SJSA1 (cell line): ENCODE data around the gene TBCK. TPM values are rescaled to one million over a fixed set of nuclear protein-coding genes. Genes with fewer than 3 reads are reported as not detected.

Experiments
- DNase-seq, 2 experiments: peaks; one replicate each; pipeline ENCODE4 v3.0.0-alpha.2; 2015 to 2020; ENCODE audit warnings: low spot score in 2 of 2, low read depth in 1 of 2
- H3K27ac ChIP-seq: fragments of 250-450 bp; sonication (Bioruptor Pico); 2 replicates; pipeline ENCODE4 v1.5.1; 2020; ENCODE audit warnings: mild to moderate bottlenecking, moderate library complexity
- H3K27me3 ChIP-seq: fragments of 250-450 bp; sonication (Bioruptor Pico); replicated peaks from 2 replicates; pipeline ENCODE4 v1.5.1; 2020; ENCODE audit warnings: mild to moderate bottlenecking, moderate library complexity
- H3K36me3 ChIP-seq: fragments of 250-450 bp; sonication (Bioruptor Pico); 2 replicates; pipeline ENCODE4 v1.5.1; 2020; ENCODE audit warnings: mild to moderate bottlenecking
- H3K4me1 ChIP-seq: fragments of 250-450 bp; sonication (Bioruptor Pico); replicated peaks from 2 replicates; pipeline ENCODE4 v1.6.1; 2021; ENCODE audit warnings: mild to moderate bottlenecking
- H3K4me3 ChIP-seq: fragments of 250-450 bp; sonication (Bioruptor Pico); 2 replicates; pipeline ENCODE4 v1.5.1; 2020; ENCODE audit warnings: mild to moderate bottlenecking
- H3K9me3 ChIP-seq: fragments of 250-450 bp; sonication (Bioruptor Pico); replicated peaks from 2 replicates; pipeline ENCODE4 v1.5.1; 2020; ENCODE audit warnings: mild to moderate bottlenecking
- total RNA-seq: library from RNA; depleted of rRNA; stranded (reverse); fragments of >200 nt; shearing (Covaris generic); gene quantifications from 2 replicates; pipeline ENCODE4 v1.2.3, GENCODE V29; 2014

TBCK gene
- total RNA-seq, 1 experiment from 2014 or later, result 22.3 TPM

GRCh38 chr4:106291678-106292077, 24.3 kb downstream of the TBCK start:
- no peaks in the 10 kb centered on the region for H3K9me3 ChIP-seq
- H3K4me1 ChIP-seq, result peaks cover 11% of the 10 kb centered on the region
- no peak overlapping the region for H3K27ac ChIP-seq
- no peaks in the 10 kb centered on the region for H3K27me3 ChIP-seq
- H3K36me3 ChIP-seq, result peaks cover 24% of the 10 kb centered on the region
- no peak overlapping the region for H3K4me3 ChIP-seq
- DNase-seq, result no peak

GRCh38 chr4:106289737-106290136, 26.3 kb downstream of the TBCK start:
- no peaks in the 10 kb centered on the region for H3K27me3 ChIP-seq
- peaks cover 11% of the 10 kb centered on the region for H3K4me1 ChIP-seq
- H3K9me3 ChIP-seq, result no peaks in the 10 kb centered on the region
- H3K36me3 ChIP-seq, result peaks cover 22% of the 10 kb centered on the region
- H3K4me3 ChIP-seq, result no peak overlapping the region
- DNase-seq, result no peak
- no peak overlapping the region for H3K27ac ChIP-seq

GRCh38 chr4:106287353-106287969, 28.5 kb downstream of the TBCK start:
- Histone ChIP-seq H3K9me3 (no peaks in the 10 kb centered on the region), H3K27me3 (no peaks in the 10 kb centered on the region), H3K27ac (peak overlapping the region; percentile 62), H3K4me3 (no peak overlapping the region), H3K36me3 (peaks cover 14% of the 10 kb centered on the region), H3K4me1 (peaks cover 11% of the 10 kb centered on the region)
- DNase-seq, result peak; percentile 57 to 62

- H3K4me1 ChIP-seq, result peaks cover 11% of the 10 kb centered on the region
- no peaks in the 10 kb centered on the region for H3K9me3 ChIP-seq
- no peak overlapping the region for H3K4me3 ChIP-seq
- no peak for DNase-seq
- peaks cover 10% of the 10 kb centered on the region for H3K36me3 ChIP-seq
- no peaks in the 10 kb centered on the region for H3K27me3 ChIP-seq
- H3K27ac ChIP-seq, result peak overlapping the region; percentile 62; the same call in 1 of the 2 replicates
Measured at GRCh38 chr4:106286611-106287010, 29.4 kb downstream of the TBCK start.

- no peaks in the 10 kb centered on the region for H3K27me3 ChIP-seq
- no peak overlapping the region for H3K27ac ChIP-seq
- no peak for DNase-seq
- H3K4me1 ChIP-seq, result peaks cover 11% of the 10 kb centered on the region
- no peak overlapping the region for H3K4me3 ChIP-seq
- H3K36me3 ChIP-seq, result peaks cover 4% of the 10 kb centered on the region
- no peaks in the 10 kb centered on the region for H3K9me3 ChIP-seq
Measured at GRCh38 chr4:106284227-106284626, 31.8 kb downstream of the TBCK start.

GRCh38 chr4:106277140-106277675, 38.8 kb downstream of the TBCK start:
- H3K4me1 ChIP-seq, result peaks cover 18% of the 10 kb centered on the region
- no peaks in the 10 kb centered on the region for H3K9me3 ChIP-seq
- no peaks in the 10 kb centered on the region for H3K27me3 ChIP-seq
- DNase-seq, result peak in 1 of 2 experiments; percentile 9
- H3K4me3 ChIP-seq, result no peak overlapping the region
- H3K27ac ChIP-seq, result no peak overlapping the region
- H3K36me3 ChIP-seq, result peaks cover 3% of the 10 kb centered on the region; the same call in 1 of the 2 replicates

- Histone ChIP-seq H3K27ac (no peak overlapping the region), H3K4me3 (no peak overlapping the region), H3K4me1 (peaks cover 18% of the 10 kb centered on the region), H3K36me3 (peaks cover 3% of the 10 kb centered on the region; the same call in 1 of the 2 replicates), H3K9me3 (no peaks in the 10 kb centered on the region), H3K27me3 (no peaks in the 10 kb centered on the region)
- peak in 1 of 2 experiments; percentile 17 for DNase-seq
Measured at GRCh38 chr4:106273831-106274230, 42.2 kb downstream of the TBCK start.

GRCh38 chr4:106270736-106271135, 45.3 kb downstream of the TBCK start:
- Histone ChIP-seq H3K9me3 (no peaks in the 10 kb centered on the region), H3K36me3 (peaks cover 3% of the 10 kb centered on the region; the same call in 1 of the 2 replicates), H3K27ac (no peak overlapping the region), H3K27me3 (no peaks in the 10 kb centered on the region), H3K4me1 (peaks cover 11% of the 10 kb centered on the region; the same call in 1 of the 2 replicates), H3K4me3 (no peak overlapping the region)
- no peak for DNase-seq

- Histone ChIP-seq H3K27ac (no peak overlapping the region), H3K9me3 (no peaks in the 10 kb centered on the region), H3K27me3 (no peaks in the 10 kb centered on the region), H3K4me3 (no peak overlapping the region), H3K36me3 (peaks cover 2% of the 10 kb centered on the region; the same call in 1 of the 2 replicates), H3K4me1 (peaks cover 11% of the 10 kb centered on the region; the same call in 1 of the 2 replicates)
- DNase-seq, result no peak
Measured at GRCh38 chr4:106269711-106270110, 46.3 kb downstream of the TBCK start.

GRCh38 chr4:106268786-106269185, 47.2 kb downstream of the TBCK start:
- no peak for DNase-seq
- no peak overlapping the region for H3K4me3 ChIP-seq

GRCh38 chr4:106266201-106266600, 49.8 kb downstream of the TBCK start:
- Histone ChIP-seq H3K27ac (no peak overlapping the region), H3K4me3 (no peak overlapping the region), H3K4me1 (no peaks in the 10 kb centered on the region), H3K9me3 (no peaks in the 10 kb centered on the region), H3K36me3 (no peaks in the 10 kb centered on the region), H3K27me3 (no peaks in the 10 kb centered on the region)
- peak in 1 of 2 experiments; percentile 13 for DNase-seq

More at GRCh38 chr4:106268786-106269185, 47.2 kb downstream of the TBCK start:
- Histone ChIP-seq H3K9me3 (no peaks in the 10 kb centered on the region), H3K36me3 (no peaks in the 10 kb centered on the region), H3K27me3 (no peaks in the 10 kb centered on the region), H3K4me1 (peaks cover 4% of the 10 kb centered on the region; the same call in 1 of the 2 replicates), H3K27ac (no peak overlapping the region)

GRCh38 chr4:106264331-106264728, 51.7 kb downstream of the TBCK start:
- no peak overlapping the region for H3K4me3 ChIP-seq
- no peaks in the 10 kb centered on the region for H3K4me1 ChIP-seq
- H3K27me3 ChIP-seq, result no peaks in the 10 kb centered on the region
- H3K27ac ChIP-seq, result no peak overlapping the region
- H3K9me3 ChIP-seq, result no peaks in the 10 kb centered on the region
- DNase-seq, result no peak
- no peaks in the 10 kb centered on the region for H3K36me3 ChIP-seq

- Histone ChIP-seq H3K36me3 (no peaks in the 10 kb centered on the region), H3K9me3 (no peaks in the 10 kb centered on the region), H3K4me1 (no peaks in the 10 kb centered on the region), H3K27me3 (no peaks in the 10 kb centered on the region), H3K4me3 (no peak overlapping the region), H3K27ac (no peak overlapping the region)
- DNase-seq, result no peak
Measured at GRCh38 chr4:106263594-106264330, 52.2 kb downstream of the TBCK start.

GRCh38 chr4:106261980-106262379, 54.0 kb downstream of the TBCK start:
- no peaks in the 10 kb centered on the region for H3K9me3 ChIP-seq
- no peak for DNase-seq
- H3K36me3 ChIP-seq, result no peaks in the 10 kb centered on the region
- H3K4me1 ChIP-seq, result no peaks in the 10 kb centered on the region
- no peak overlapping the region for H3K4me3 ChIP-seq
- no peaks in the 10 kb centered on the region for H3K27me3 ChIP-seq
- no peak overlapping the region for H3K27ac ChIP-seq
